ENCODE measurements around the gene WDSUB1. TPM values are rescaled to one million over a fixed set of nuclear protein-coding genes. Genes with fewer than 3 reads are reported as not detected.

The WDSUB1 gene
- total and polyA plus RNA-seq, 9 of the 15 experiments (the other 6 are each of a cell fraction or from before 2014, with no cell fraction given) = 5.2 to 13.7 (median 9.4) TPM

DNA sequence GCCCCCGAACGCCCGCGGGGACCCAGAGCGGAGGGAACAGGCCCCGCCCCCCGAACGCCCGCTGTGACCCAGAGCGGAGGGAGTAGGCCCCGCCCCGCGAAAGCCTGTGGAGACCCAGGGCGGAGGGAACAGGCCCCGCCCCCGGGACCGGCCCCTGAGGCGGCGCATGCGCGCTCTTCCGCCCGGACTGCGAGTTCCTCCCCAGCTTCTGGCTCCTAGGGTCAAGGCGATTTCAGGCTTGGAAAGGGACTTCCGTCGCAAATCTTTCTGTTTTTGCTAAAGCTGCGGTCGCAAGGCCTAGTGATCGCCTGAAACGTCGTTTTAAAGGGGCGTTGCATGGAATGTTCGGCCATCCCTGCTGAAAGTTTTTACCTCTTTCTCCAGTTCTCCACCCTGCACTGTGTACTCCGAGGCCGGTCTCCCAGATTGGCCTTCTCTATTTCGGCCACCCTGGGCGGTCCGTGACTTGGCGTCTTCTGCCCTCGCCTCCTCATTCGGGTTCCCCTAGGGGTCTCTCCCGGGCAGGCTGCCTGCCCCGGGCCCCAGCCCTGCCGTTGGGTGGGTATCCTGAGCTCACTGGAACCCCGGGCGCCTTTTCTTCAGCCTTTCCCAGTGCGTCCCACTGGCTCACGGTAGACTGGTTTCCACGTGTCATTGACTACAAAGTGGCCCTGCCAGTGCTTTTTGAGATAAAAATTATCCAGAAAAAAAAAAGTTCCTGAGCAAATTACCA is 372 bp upstream of the WDSUB1 start (continued):
- peak; percentile 74 for TF ChIP-seq NBN (IDR thresholded peaks at IDR 0.05; ENCODE audit: low read depth)
- TF ChIP-seq, protein P1, sequence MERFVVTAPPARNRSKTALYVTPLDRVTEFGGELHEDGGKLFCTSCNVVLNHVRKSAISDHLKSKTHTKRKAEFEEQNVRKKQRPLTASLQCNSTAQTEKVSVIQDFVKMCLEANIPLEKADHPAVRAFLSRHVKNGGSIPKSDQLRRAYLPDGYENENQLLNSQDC (CRISPR knock-in tag; IDR thresholded peaks at IDR 0.05) = 0 out of 2 replicates have a peak, but pooled peaks have one; percentile 26
- peak; percentile 59 for TF ChIP-seq SMAD1 (IDR thresholded peaks at IDR 0.05; ENCODE audit: low read depth, low read length, partially characterized antibody)
- peak; percentile 81 for TF ChIP-seq KDM5B (IDR thresholded peaks at IDR 0.05; ENCODE audit: insufficient replicate concordance, low read depth, low read length)
- TF ChIP-seq, protein P2, sequence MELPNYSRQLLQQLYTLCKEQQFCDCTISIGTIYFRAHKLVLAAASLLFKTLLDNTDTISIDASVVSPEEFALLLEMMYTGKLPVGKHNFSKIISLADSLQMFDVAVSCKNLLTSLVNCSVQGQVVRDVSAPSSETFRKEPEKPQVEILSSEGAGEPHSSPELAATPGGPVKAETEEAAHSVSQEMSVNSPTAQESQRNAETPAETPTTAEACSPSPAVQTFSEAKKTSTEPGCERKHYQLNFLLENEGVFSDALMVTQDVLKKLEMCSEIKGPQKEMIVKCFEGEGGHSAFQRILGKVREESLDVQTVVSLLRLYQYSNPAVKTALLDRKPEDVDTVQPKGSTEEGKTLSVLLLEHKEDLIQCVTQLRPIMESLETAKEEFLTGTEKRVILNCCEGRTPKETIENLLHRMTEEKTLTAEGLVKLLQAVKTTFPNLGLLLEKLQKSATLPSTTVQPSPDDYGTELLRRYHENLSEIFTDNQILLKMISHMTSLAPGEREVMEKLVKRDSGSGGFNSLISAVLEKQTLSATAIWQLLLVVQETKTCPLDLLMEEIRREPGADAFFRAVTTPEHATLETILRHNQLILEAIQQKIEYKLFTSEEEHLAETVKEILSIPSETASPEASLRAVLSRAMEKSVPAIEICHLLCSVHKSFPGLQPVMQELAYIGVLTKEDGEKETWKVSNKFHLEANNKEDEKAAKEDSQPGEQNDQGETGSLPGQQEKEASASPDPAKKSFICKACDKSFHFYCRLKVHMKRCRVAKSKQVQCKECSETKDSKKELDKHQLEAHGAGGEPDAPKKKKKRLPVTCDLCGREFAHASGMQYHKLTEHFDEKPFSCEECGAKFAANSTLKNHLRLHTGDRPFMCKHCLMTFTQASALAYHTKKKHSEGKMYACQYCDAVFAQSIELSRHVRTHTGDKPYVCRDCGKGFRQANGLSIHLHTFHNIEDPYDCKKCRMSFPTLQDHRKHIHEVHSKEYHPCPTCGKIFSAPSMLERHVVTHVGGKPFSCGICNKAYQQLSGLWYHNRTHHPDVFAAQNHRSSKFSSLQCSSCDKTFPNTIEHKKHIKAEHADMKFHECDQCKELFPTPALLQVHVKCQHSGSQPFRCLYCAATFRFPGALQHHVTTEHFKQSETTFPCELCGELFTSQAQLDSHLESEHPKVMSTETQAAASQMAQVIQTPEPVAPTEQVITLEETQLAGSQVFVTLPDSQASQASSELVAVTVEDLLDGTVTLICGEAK (IDR thresholded peaks at IDR 0.05) = 0 out of 2 replicates have a peak, but pooled peaks have one; percentile 38
- TF ChIP-seq, protein P2 (CRISPR knock-in tag; IDR thresholded peaks at IDR 0.05) = no peak
- TF ChIP-seq ZNF780A (CRISPR knock-in tag; IDR thresholded peaks at IDR 0.05) = no peak
- peak; percentile 82 for TF ChIP-seq TBP (optimal IDR thresholded peaks at IDR 0.05; ENCODE audit: low read depth, low read length)
- TF ChIP-seq BRD9 (IDR thresholded peaks at IDR 0.05; ENCODE audit: low read depth, partially characterized antibody) = peak; percentile 72
- TF ChIP-seq NELFE (IDR thresholded peaks at IDR 0.05; ENCODE audit: insufficient read depth, insufficient read length) = no peak
- TF ChIP-seq SMARCC2 (IDR thresholded peaks at IDR 0.05; ENCODE audit: low read depth) = peak; percentile 30; the same call in 1 of the 2 replicates
- peak in 1 of 2 experiments; percentile 37; a peak in 1 of 4 replicates for TF ChIP-seq TBL1XR1 (IDR thresholded peaks at IDR 0.05; ENCODE audit: low read length in 2 of 2)
- TF ChIP-seq PCBP2 (IDR thresholded peaks at IDR 0.05; ENCODE audit: low read depth, low read length, poor library complexity, severe bottlenecking) = no peak
- peak; percentile 87 for TF ChIP-seq ZBTB17 (CRISPR knock-in tag; IDR thresholded peaks at IDR 0.05)
- no peak for TF ChIP-seq HNRNPL (IDR thresholded peaks at IDR 0.05; ENCODE audit: low read depth, low read length)
- no peak for TF ChIP-seq SMAD2 (IDR thresholded peaks at IDR 0.05; ENCODE audit: low read depth, low read length)

Data from K562 (cell line).